NB4 (cell line): ENCODE data around the gene FKBP4.

ENCODE experiments used
- DNase-seq: peaks from one replicate; pipeline ENCODE4 v3.0.0; 2010; ENCODE audit warnings: low read depth
- H3K4me3 ChIP-seq: one replicate; pipeline ENCODE4 v1.5.1; 2011; ENCODE audit warnings: mild to moderate bottlenecking, low read depth, low read length, moderate library complexity
- CTCF ChIP-seq: IDR thresholded peaks from one replicate; pipeline ENCODE4 v1.5.1; 2012; ENCODE audit warnings: low read depth, low read length
- MAX ChIP-seq: IDR thresholded peaks from 2 replicates; pipeline ENCODE4 v1.6.1; 2011; ENCODE audit warnings: low read depth, low read length
- MYC ChIP-seq: IDR thresholded peaks from 2 replicates; pipeline ENCODE4 v1.6.1; 2011; ENCODE audit warnings: low read depth, low read length
- POLR2A ChIP-seq: IDR thresholded peaks from 2 replicates; pipeline ENCODE4 v1.6.1; 2011; ENCODE audit warnings: mild to moderate bottlenecking; ENCODE audit not compliant: insufficient read length; ENCODE audit errors: extremely low read depth

FKBP4 gene

GRCh38 chr12:2833810-2834209, 39.0 kb downstream of the FKBP4 start:
- no peak overlapping the region for H3K4me3 ChIP-seq
- TF ChIP-seq MYC (no peak), CTCF (no peak), POLR2A (no peak)
- DNase-seq, result no peak

GRCh38 chr12:2834581-2835491, 40.1 kb downstream of the FKBP4 start, which contains the start of gene NRIP2:
TSS of gene NRIP2 (minus strand) at chr12:2835035. CDS start at chr12:2834983, 52 bp downstream.
- TF ChIP-seq MAX (no peak), MYC (no peak)
- no peak for DNase-seq
- no peak within 1 kb of the TSS for H3K4me3 ChIP-seq

- H3K4me3 ChIP-seq, result no peak overlapping the region
- DNase-seq, result no peak
- TF ChIP-seq CTCF (no peak), MYC (no peak), POLR2A (no peak), MAX (no peak)
Measured at GRCh38 chr12:2835691-2836403, 41.1 kb downstream of the FKBP4 start.

GRCh38 chr12:2836574-2836973, 41.8 kb downstream of the FKBP4 start:
- no peak overlapping the region for H3K4me3 ChIP-seq
- no peak for TF ChIP-seq CTCF
- TF ChIP-seq MYC, result no peak
- no peak for TF ChIP-seq MAX
- TF ChIP-seq POLR2A, result no peak
- DNase-seq, result no peak

- no peak overlapping the region for H3K4me3 ChIP-seq
- no peak for DNase-seq
- no peak for TF ChIP-seq MYC
- no peak for TF ChIP-seq CTCF
- TF ChIP-seq MAX, result no peak
- no peak for TF ChIP-seq POLR2A
Measured at GRCh38 chr12:2841056-2841650, 46.4 kb downstream of the FKBP4 start.

GRCh38 chr12:2842948-2843347, 48.2 kb downstream of the FKBP4 start:
- no peak for TF ChIP-seq POLR2A
- TF ChIP-seq CTCF, result no peak
- no peak for TF ChIP-seq MAX
- TF ChIP-seq MYC, result no peak
- DNase-seq, result no peak
- H3K4me3 ChIP-seq, result no peak overlapping the region
